CD4-positive, CD25-positive, alpha-beta regulatory T cell (primary cell): ENCODE data around the gene NPRL2. TPM values are rescaled to one million over a fixed set of nuclear protein-coding genes. Genes with fewer than 3 reads are reported as not detected.

Source experiments
- ATAC-seq, 2 donors: fragments of 150-1000 bp; cut with Tn5 transposase; one replicate each; pipeline ENCODE4 v1.10.0; 2021; ENCODE audit warnings: low read depth in 2 of 2, moderate number of reproducible peaks in 2 of 2, moderate library complexity in 1 of 2
- DNase-seq, 3 donors: peaks; one replicate each; pipeline versions ENCODE4 v3.0.0 to v3.0.0-alpha.2; 2012 to 2022; ENCODE audit warnings: mixed read lengths in 1 of 3
- H3K27ac ChIP-seq: one replicate; pipeline ENCODE4 v1.7.0; 2013; ENCODE audit warnings: mild to moderate bottlenecking, low read length; ENCODE audit not compliant: insufficient read depth, poor library complexity, severe bottlenecking
- H3K27me3 ChIP-seq: one replicate; pipeline ENCODE4 v1.7.0; 2013; ENCODE audit warnings: low read length; ENCODE audit not compliant: control insufficient read depth, insufficient read depth
- H3K36me3 ChIP-seq: one replicate; pipeline ENCODE4 v1.7.0; 2013; ENCODE audit warnings: mild to moderate bottlenecking, low read length, moderate library complexity; ENCODE audit not compliant: control insufficient read depth, insufficient read depth
- H3K4me1 ChIP-seq: 2 replicates; pipeline ENCODE4 v1.7.0; 2013; ENCODE audit warnings: mild to moderate bottlenecking, low read length; ENCODE audit not compliant: insufficient read depth, control insufficient read depth, poor library complexity, severe bottlenecking
- H3K4me3 ChIP-seq: one replicate; pipeline ENCODE4 v1.7.0; 2013; ENCODE audit warnings: low read depth, mild to moderate bottlenecking, low read length, moderate library complexity
- H3K9me3 ChIP-seq, 2 experiments: 1 replicate in 1 of 2; 2 replicates in 1 of 2; pipeline ENCODE4 v1.7.0; 2013; ENCODE audit warnings: low read length in 2 of 2, mild to moderate bottlenecking in 1 of 2, moderate library complexity in 1 of 2; ENCODE audit not compliant: control insufficient read depth in 2 of 2
- H3K27ac Mint-ChIP-seq, 3 donors: one replicate each; pipeline ENCODE4 v1.8.0; 2020 to 2022; ENCODE audit warnings: mild to moderate bottlenecking in 3 of 3, mixed read lengths in 3 of 3, moderate library complexity in 2 of 3
- H3K27me3 Mint-ChIP-seq: one replicate; pipeline ENCODE4 v1.8.0; 2022; ENCODE audit warnings: mild to moderate bottlenecking, mixed read lengths
- H3K36me3 Mint-ChIP-seq: one replicate; pipeline ENCODE4 v1.8.0; 2020; ENCODE audit warnings: mixed read lengths
- H3K4me1 Mint-ChIP-seq, 4 donors: one replicate each; pipeline ENCODE4 v1.8.0; 2020 to 2022; ENCODE audit warnings: mixed read lengths in 4 of 4, mild to moderate bottlenecking in 1 of 4
- H3K4me3 Mint-ChIP-seq, 4 donors: one replicate each; pipeline ENCODE4 v1.8.0; 2020 to 2022; ENCODE audit warnings: mild to moderate bottlenecking in 4 of 4, mixed read lengths in 4 of 4, moderate library complexity in 3 of 4
- H3K9me3 Mint-ChIP-seq, 7 donors: one replicate each; pipeline ENCODE4 v1.8.0; 2020 to 2022; ENCODE audit warnings: mixed read lengths in 7 of 7, mild to moderate bottlenecking in 3 of 7, moderate library complexity in 2 of 7
- polyA plus RNA-seq, 4 donors: library from polyadenylated mRNA; unstranded; fragments of 300-500 nt; fragmentation: Illumina TruSeq; gene quantifications; one replicate each; pipeline ENCODE4 v1.2.3, GENCODE V29; 2021
- total RNA-seq: library from RNA; stranded (reverse); gene quantifications from one replicate; pipeline ENCODE4 v1.2.3, GENCODE V29; 2022

Gene NPRL2
- total and polyA plus RNA-seq, 5 donors from 2014 or later: 30.1 to 51.8 (median 48.2) TPM

DNA sequence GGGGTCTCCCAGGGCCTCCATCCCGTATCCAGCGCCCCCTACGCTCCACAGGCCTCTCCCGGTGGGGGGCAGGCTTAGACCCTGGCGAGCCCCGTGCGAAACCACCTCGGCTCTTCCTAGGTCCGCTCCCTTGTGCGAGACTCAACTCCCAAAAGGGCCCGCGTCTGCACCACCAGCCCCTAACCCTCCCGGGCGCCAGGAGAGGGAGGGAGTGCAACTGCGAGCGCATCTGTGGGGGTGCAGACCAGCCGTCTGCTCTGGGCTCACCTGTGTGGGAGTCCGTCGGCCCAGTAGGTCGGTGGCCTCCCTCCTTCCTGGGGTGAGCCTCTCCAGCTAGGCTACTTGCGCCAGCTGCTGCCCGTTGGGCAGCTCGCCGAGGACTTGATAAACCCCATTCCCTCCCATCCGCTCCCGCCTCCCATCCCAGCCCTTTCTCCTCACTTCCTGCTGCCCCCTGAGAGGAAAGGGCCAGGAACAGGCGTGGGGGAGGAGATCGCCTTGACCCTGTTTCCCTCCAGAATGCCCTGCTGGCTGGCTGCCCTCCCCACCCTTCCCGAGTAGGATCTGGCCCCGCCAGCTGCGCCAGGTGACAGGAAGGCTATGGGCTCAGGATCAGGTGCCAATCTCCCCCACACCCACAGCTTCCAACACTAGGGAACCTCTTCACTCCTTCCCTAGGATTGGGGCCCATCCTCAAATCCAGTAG, 28.0 kb downstream of the NPRL2 start, which contains the start of gene HYAL2:
Gene HYAL2, minus strand, starts transcription at position 360 of the 706 bp plus-strand sequence. CDS start 2,256 bp downstream, outside the sequence.
- no peaks in the 10 kb centered on the region for H3K27me3 ChIP-seq
- H3K4me1 ChIP-seq: peaks cover 35% of the 10 kb centered on the region
- peak within 1 kb of the TSS; percentile 76 for H3K27ac ChIP-seq
- peak within 1 kb of the TSS; percentile 86 to 94 (median 90) for H3K4me3 Mint-ChIP-seq
- H3K27ac Mint-ChIP-seq: peak within 1 kb of the TSS; percentile 88 to 95 (median 89)
- H3K4me1 Mint-ChIP-seq: peaks cover 5 to 53% (median 12%) of the 10 kb centered on the region in 4 donors
- H3K36me3 Mint-ChIP-seq: no peaks in the 10 kb centered on the region
- ATAC-seq (no peak), DNase-seq (no peak)
- no peaks in the 10 kb centered on the region for H3K9me3 Mint-ChIP-seq
- peak within 1 kb of the TSS; percentile 19 for H3K4me3 ChIP-seq
- no peaks in the 10 kb centered on the region for H3K9me3 ChIP-seq
- H3K36me3 ChIP-seq: peaks cover 10% of the 10 kb centered on the region
- H3K27me3 Mint-ChIP-seq: no peaks in the 10 kb centered on the region

DNA sequence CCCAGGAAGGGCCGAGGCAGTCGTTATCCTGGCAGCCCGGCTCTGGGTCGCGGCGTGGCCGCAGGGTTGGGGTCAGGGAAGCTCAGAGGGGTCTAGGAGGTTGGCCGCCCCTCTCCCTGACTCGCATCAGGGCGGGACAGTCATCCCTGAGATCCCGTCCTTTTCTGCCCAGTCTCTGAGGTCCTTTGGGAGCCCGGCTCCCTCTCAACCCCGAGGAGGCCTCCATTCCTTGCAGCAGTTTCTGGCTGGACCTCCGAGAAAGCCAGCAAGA, 28.5 kb downstream of the NPRL2 start:
- Histone ChIP-seq H3K27ac (peak overlapping the region; percentile 76), H3K27me3 (no peaks in the 10 kb centered on the region), H3K4me3 (no peak overlapping the region), H3K9me3 (no peaks in the 10 kb centered on the region), H3K4me1 (peaks cover 34% of the 10 kb centered on the region), H3K36me3 (peaks cover 10% of the 10 kb centered on the region)
- DNase-seq: no peak
- Mint-ChIP-seq H3K27ac (no peak overlapping the region), H3K4me3 (peak overlapping the region; percentile 41 to 94 (median 82)), H3K4me1 (peaks cover 5 to 51% (median 13%) of the 10 kb centered on the region in 4 donors), H3K27me3 (no peaks in the 10 kb centered on the region), H3K9me3 (no peaks in the 10 kb centered on the region), H3K36me3 (no peaks in the 10 kb centered on the region)
- ATAC-seq: no peak

DNA sequence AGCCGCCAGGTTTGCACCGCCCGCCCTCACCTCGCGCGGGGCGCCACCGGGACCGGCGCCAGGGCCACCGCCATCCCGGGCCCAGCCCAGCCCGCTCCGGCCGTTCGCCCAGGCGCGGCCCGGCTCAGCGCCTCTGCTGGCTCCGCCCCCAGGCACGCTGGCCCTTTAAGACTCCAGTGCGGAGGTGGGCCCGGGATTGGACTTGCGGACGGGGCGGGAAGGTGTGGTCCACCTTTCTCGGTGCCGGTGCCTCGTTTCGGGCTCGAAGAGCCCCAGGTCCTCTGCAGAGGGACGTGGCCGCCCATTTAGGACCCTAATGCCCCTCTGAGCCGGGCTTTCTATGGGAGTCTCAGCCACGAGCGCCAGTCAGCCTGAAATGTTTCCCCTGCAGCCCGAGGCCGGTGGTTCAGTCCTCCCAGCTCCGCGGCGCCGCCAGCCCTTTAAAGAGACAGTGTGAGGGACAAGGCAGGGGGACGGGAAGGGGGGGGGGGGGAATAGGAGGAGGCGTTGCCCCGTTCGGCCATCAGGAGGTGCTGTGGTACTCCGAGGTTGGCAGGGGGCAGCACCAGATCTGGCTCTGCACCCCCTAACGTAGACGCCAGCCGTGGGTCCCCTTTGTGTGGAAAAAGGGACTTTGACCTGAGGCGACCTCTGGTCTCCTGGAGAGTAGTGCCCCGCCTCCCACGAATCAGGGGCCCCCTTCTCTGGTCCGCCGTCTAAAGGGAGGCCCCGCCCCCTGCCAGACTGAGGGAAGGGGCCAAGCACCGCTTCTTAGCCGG, 29.1 kb downstream of the NPRL2 start:
- peak overlapping the region; percentile 19 for H3K4me3 ChIP-seq
- no peaks in the 10 kb centered on the region for H3K9me3 ChIP-seq
- H3K27ac Mint-ChIP-seq: peak overlapping the region; percentile 88 to 95 (median 89)
- DNase-seq: peak; percentile 70 to 91 (median 85)
- H3K27ac ChIP-seq: peak overlapping the region; percentile 76
- peaks cover 6 to 52% (median 15%) of the 10 kb centered on the region in 4 donors for H3K4me1 Mint-ChIP-seq
- H3K4me3 Mint-ChIP-seq: peak overlapping the region; percentile 86 to 94 (median 90)
- ATAC-seq: peak; percentile 71 to 76
- no peaks in the 10 kb centered on the region for H3K27me3 Mint-ChIP-seq
- H3K9me3 Mint-ChIP-seq: no peaks in the 10 kb centered on the region
- peaks cover under 1% of the 10 kb centered on the region for H3K36me3 Mint-ChIP-seq
- no peaks in the 10 kb centered on the region for H3K27me3 ChIP-seq
- H3K4me1 ChIP-seq: peaks cover 37% of the 10 kb centered on the region
- peaks cover 10% of the 10 kb centered on the region for H3K36me3 ChIP-seq

DNA sequence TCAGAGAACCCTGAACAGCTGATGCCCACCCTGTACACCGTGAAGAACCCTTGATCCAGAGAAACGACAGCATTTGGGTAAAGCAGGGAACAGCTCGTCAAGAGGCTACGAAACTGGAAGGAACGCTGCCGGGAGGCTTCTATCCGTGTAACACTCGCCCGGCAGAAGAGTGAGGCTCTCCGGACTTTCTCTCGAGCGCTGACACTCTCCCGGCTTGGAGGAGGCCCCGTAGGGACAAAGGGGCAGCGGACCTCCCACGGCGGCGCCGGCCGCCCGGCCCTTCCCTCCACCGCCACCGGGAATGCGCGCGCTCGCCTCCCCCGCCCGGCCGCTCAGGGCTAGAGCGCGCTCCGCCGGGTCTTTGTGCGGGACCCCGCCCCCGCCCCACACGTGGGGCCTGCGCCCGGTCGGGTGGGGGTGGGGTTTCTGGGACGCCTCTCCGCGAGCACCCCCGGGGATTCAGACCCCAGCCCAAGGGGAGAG, 29.7 kb downstream of the NPRL2 start:
- no peaks in the 10 kb centered on the region for H3K27me3 ChIP-seq
- peak overlapping the region; percentile 84 for H3K4me3 ChIP-seq
- H3K27me3 Mint-ChIP-seq: no peaks in the 10 kb centered on the region
- H3K9me3 Mint-ChIP-seq: no peaks in the 10 kb centered on the region
- H3K27ac Mint-ChIP-seq: peak overlapping the region; percentile 84 to 87 (median 87)
- H3K9me3 ChIP-seq: no peaks in the 10 kb centered on the region
- H3K27ac ChIP-seq: peak overlapping the region; percentile 76
- H3K36me3 ChIP-seq: peaks cover 6% of the 10 kb centered on the region
- DNase-seq (peak in 1 of 3 donors; percentile 72), ATAC-seq (peak; percentile 38 to 47)
- peaks cover 43% of the 10 kb centered on the region for H3K4me1 ChIP-seq
- H3K4me1 Mint-ChIP-seq: peaks cover 10 to 58% (median 19%) of the 10 kb centered on the region in 4 donors
- peaks cover 3% of the 10 kb centered on the region for H3K36me3 Mint-ChIP-seq
- H3K4me3 Mint-ChIP-seq: peak overlapping the region; percentile 93 to 95 (median 94)

DNA sequence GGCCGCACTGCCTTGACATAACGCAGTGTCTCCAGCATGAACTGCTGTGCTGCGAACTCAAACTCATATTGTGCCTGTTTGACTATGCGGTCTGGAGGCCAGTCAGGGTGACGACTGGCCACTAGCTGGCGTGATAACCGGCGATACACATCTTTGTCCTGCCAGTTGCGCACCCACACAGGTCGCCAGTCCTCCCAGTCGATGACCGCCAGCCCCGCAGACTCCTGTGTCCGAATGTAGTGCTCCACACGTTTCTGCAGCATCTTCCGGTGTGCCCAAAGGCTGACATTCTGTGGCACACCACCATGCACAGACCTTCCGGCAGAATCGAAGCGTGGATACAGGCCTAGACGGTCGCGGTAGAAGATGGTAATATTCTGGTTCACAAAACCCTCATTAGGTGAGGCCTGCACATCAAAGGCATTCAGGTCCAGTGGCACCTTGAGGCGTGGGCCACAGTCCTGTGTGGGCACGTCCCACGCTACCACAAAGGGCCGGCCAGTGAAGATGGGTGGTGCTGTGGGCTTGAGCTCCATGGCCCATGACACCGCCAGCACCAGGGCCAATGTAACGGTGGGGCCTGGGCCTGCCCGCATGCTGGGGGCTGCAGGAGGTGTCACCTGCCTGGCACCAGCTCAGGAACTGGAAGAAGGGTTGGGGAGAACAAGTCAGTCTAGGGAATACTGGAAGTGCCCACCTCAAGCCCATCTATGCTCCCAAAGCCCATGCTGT, 30.5 kb downstream of the NPRL2 start:
- DNase-seq (no peak), ATAC-seq (no peak)
- Histone ChIP-seq H3K4me1 (peaks cover 44% of the 10 kb centered on the region), H3K27ac (no peak overlapping the region), H3K4me3 (peak overlapping the region; percentile 84), H3K9me3 (no peaks in the 10 kb centered on the region), H3K36me3 (no peaks in the 10 kb centered on the region), H3K27me3 (no peaks in the 10 kb centered on the region)
- Mint-ChIP-seq H3K4me1 (peaks cover 10 to 56% (median 22%) of the 10 kb centered on the region in 4 donors), H3K27me3 (no peaks in the 10 kb centered on the region), H3K4me3 (peak overlapping the region; percentile 93 to 95 (median 94)), H3K27ac (peak overlapping the region; percentile 84 to 87 (median 87)), H3K9me3 (no peaks in the 10 kb centered on the region), H3K36me3 (peaks cover 3% of the 10 kb centered on the region)

DNA sequence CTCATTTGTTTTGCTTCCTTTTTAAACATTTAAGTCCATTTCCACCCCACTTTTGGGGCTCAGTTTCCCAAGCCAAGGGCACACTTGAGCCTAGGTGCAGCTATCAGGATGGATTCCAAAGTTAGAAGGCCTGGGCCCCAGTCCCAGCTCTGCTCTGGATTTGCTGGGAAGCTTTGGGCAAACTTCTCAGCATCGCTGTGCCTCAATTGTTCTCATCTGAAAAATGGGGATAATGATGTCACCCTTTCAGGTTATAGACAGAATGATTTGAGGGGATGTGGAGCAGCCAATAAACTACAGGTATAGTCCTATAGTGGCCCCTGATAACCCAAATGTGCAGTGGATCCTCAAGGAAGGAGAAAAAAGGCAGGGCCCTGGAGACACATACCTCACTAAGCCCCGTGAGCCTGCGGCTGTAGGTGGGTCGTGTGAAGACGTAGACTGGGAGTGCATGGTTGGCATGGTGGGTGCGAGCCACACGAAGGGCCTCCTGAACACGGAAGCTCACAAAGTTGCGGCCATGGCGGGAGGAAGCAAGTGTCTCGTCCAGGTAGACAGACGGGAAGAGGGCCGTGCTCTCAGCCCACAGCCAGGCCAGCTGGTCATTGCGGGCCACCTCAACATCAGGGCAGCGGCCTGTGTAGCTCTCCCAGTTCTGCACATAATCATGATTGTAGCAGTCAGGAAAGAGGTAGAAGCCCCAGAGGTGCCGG, 31.2 kb downstream of the NPRL2 start:
- peak overlapping the region; percentile 15 to 94 (median 80) for H3K4me3 Mint-ChIP-seq

DNA sequence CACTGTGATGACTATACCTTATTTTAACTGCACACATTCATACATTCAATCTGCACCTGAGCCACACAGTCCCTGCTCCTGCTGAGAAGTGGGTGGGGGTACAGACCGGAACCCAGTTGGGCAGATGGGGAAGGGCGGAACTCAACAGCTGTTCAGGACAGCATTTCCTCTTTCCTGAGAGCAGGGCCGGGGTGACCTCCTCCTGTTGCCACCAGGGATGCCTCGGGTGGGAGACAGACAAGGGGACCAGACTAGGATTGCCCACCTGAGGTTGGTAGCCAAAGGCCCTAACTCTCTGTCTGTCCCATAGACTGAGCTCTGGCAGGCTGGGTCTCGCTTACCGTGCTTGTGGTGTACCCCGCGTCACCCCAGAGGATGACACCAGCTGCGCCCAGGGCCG, 32.0 kb downstream of the NPRL2 start:
- H3K4me3 Mint-ChIP-seq: peak overlapping the region in 3 of 4 donors; percentile 2 to 94 (median 48)
- ATAC-seq (no peak), DNase-seq (no peak)
- H3K36me3 Mint-ChIP-seq: peaks cover 3% of the 10 kb centered on the region
- peaks cover 5% of the 10 kb centered on the region for H3K27me3 Mint-ChIP-seq
- Histone ChIP-seq H3K27me3 (no peaks in the 10 kb centered on the region), H3K9me3 (no peaks in the 10 kb centered on the region), H3K27ac (no peak overlapping the region), H3K36me3 (no peaks in the 10 kb centered on the region), H3K4me1 (peaks cover 44% of the 10 kb centered on the region), H3K4me3 (no peak overlapping the region)
- H3K27ac Mint-ChIP-seq: peak overlapping the region in 2 of 3 donors; percentile 25 to 29
- H3K4me1 Mint-ChIP-seq: peaks cover 5 to 51% (median 21%) of the 10 kb centered on the region in 4 donors
- no peaks in the 10 kb centered on the region for H3K9me3 Mint-ChIP-seq

More for the DNA sequence above, 31.2 kb downstream of the NPRL2 start:
- ATAC-seq: no peak
- peaks cover 44% of the 10 kb centered on the region for H3K4me1 ChIP-seq
- H3K36me3 Mint-ChIP-seq: peaks cover 3% of the 10 kb centered on the region
- no peak overlapping the region for H3K27ac ChIP-seq
- H3K36me3 ChIP-seq: no peaks in the 10 kb centered on the region
- no peak overlapping the region for H3K4me3 ChIP-seq
- no peaks in the 10 kb centered on the region for H3K27me3 ChIP-seq
- H3K9me3 Mint-ChIP-seq: no peaks in the 10 kb centered on the region
- no peaks in the 10 kb centered on the region for H3K9me3 ChIP-seq
- H3K27ac Mint-ChIP-seq: peak overlapping the region in 1 of 3 donors; percentile 29
- H3K4me1 Mint-ChIP-seq: peaks cover 5 to 51% (median 20%) of the 10 kb centered on the region in 4 donors
- H3K27me3 Mint-ChIP-seq: no peaks in the 10 kb centered on the region
- no peak for DNase-seq
